Stimulated activated memory B cell treated with anti-CD40 and anti-IgM and Interleukin-4, amounts not matched to agents 10 μg/mL and 1 μg/mL and 100 μg/mL, for 72 hours (primary cell): ENCODE data around the gene SYTL2.
"Not testable (repeated sequence)": the region's sequence is repeated elsewhere in the genome, so short reads cannot be mapped to it uniquely, and the experiment has no call there.

Experiments
- ATAC-seq: fragments of 150-1000 bp; cut with Tn5 transposase; 2 replicates; pipeline ENCODE4 v1.10.0; 2021
- H3K27ac Mint-ChIP-seq: one replicate; pipeline ENCODE4 v1.8.0; 2022; ENCODE audit warnings: mild to moderate bottlenecking, mixed read lengths
- H3K27me3 Mint-ChIP-seq: one replicate; pipeline ENCODE4 v1.8.0; 2022; ENCODE audit warnings: mixed read lengths
- H3K36me3 Mint-ChIP-seq: one replicate; pipeline ENCODE4 v1.8.0; 2022; ENCODE audit warnings: mixed read lengths
- H3K4me1 Mint-ChIP-seq: one replicate; pipeline ENCODE4 v1.8.0; 2022; ENCODE audit warnings: mixed read lengths
- H3K4me3 Mint-ChIP-seq: one replicate; pipeline ENCODE4 v1.8.0; 2022; ENCODE audit warnings: mild to moderate bottlenecking, moderate library complexity, mixed read lengths
- H3K9me3 Mint-ChIP-seq: one replicate; pipeline ENCODE4 v1.8.0; 2022; ENCODE audit warnings: mixed read lengths

SYTL2 gene

DNA sequence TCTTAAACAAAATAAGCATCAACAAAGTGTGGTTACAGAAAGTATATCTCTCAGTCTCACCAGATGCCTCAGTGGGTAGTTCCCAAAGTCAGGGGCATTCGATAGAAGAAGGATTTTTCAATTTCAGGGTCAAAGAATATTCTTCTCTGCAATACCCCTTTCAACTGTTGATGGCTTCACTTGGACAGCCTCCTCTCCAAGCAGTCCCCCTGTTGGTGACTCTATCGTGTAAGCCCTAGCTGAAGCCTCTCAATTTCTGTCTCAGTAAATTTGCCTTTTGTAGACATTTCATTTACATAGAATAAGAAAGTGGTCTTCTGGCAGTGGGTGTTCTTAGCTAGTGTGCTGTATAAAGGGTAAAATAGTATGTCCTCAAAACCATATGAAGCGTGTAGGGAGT, 33.0 kb upstream of the SYTL2 start:
- no peak overlapping the region for H3K4me3 Mint-ChIP-seq
- no peaks in the 10 kb centered on the region for H3K36me3 Mint-ChIP-seq
- H3K4me1 Mint-ChIP-seq, result no peaks in the 10 kb centered on the region
- no peak for ATAC-seq
- no peaks in the 10 kb centered on the region for H3K9me3 Mint-ChIP-seq
- no peak overlapping the region for H3K27ac Mint-ChIP-seq
- no peaks in the 10 kb centered on the region for H3K27me3 Mint-ChIP-seq

DNA sequence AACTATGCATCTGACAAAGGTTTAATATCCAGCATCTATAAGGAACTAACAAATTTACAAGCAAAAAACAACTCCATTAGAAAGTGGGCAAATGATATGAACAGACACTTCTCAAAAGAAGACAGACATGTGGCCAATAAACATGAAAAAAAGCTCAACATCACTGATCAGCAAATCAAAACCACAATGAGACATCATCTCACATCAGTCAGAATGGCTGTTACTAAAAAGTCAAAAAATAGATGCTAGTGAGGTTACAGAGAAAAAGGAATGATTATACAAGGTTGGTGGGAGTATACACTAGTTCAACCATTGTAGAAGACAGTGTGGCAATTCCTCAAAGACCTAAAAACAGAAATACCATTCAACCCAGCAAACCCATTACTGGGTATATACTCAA, 30.0 kb upstream of the SYTL2 start:
- H3K27ac Mint-ChIP-seq, H3K4me1 Mint-ChIP-seq: not testable (repeated sequence)

DNA sequence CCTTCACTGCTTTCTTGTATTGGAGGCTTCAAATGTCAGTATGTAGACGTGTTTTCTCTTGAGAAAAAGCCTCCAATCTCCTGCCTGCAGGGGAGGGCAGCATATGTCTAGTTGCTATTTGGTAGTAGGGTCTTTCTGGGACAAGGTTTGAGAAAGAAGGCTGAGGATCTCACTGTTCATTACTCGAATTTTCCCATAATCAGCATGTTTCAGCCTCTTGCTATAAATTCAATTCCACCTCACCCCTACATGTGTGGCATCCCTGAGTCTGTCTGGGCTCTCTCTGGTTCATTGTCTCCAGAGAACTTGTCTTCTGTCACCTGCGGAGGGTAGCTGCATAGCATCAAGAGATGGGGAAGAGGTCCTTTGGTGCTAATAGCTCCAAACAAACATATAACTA, 24.8 kb upstream of the SYTL2 start:
- no peaks in the 10 kb centered on the region for H3K36me3 Mint-ChIP-seq
- H3K4me3 Mint-ChIP-seq, result no peak overlapping the region
- peaks cover 8% of the 10 kb centered on the region for H3K9me3 Mint-ChIP-seq
- no peak overlapping the region for H3K27ac Mint-ChIP-seq
- ATAC-seq, result no peak
- peaks cover 23% of the 10 kb centered on the region for H3K27me3 Mint-ChIP-seq
- H3K4me1 Mint-ChIP-seq, result no peaks in the 10 kb centered on the region

More for the DNA sequence above, 30.0 kb upstream of the SYTL2 start:
- not testable (repeated sequence) for ATAC-seq, H3K9me3 Mint-ChIP-seq, H3K36me3 Mint-ChIP-seq, H3K4me3 Mint-ChIP-seq
- peaks cover 18% of the 10 kb centered on the region for H3K27me3 Mint-ChIP-seq

DNA sequence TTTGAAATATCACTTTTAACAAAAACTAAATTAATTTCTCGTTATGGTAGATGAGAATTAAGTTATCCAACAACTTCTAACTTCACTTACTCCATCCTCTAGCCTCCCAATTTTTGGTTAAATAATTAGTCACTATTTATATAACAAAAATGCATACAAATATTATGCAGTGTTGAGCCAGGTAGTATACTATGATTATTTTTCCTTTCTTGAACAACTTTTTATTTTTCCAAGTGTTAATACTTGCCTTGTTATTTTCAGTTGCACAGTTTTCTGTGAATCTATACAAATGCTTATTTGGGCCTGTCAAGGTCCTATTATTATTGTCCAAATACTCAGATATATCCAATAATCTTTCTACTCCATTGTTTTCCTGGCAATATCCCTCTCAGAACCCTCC, 24.3 kb upstream of the SYTL2 start:
- H3K4me1 Mint-ChIP-seq, result no peaks in the 10 kb centered on the region
- H3K9me3 Mint-ChIP-seq, result peaks cover 8% of the 10 kb centered on the region
- no peak overlapping the region for H3K4me3 Mint-ChIP-seq
- H3K27ac Mint-ChIP-seq, result no peak overlapping the region
- H3K27me3 Mint-ChIP-seq, result peaks cover 23% of the 10 kb centered on the region
- H3K36me3 Mint-ChIP-seq, result no peaks in the 10 kb centered on the region
- ATAC-seq, result no peak

DNA sequence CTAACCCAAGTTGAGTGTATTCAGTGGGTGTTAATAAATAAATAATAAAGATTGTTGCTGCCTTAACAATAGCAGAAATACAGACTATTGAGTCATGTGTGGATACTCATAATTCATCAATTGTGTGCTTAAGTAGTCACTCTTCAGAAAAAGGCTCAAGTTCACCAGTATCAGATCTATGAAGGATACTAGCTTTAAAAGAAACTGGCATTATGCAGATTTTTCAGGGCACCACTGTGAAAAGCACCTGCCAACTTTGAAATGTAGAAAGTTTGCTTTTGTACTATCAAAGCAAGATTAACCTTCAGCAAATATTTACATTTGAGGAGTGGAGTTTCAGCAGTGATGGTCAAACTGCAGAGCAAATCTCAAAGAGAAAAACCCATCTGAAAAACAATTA, 20.1 kb upstream of the SYTL2 start:
- H3K4me3 Mint-ChIP-seq, result no peak overlapping the region
- peaks cover 6% of the 10 kb centered on the region for H3K27me3 Mint-ChIP-seq
- no peaks in the 10 kb centered on the region for H3K36me3 Mint-ChIP-seq
- H3K9me3 Mint-ChIP-seq, result peaks cover 6% of the 10 kb centered on the region
- no peaks in the 10 kb centered on the region for H3K4me1 Mint-ChIP-seq
- H3K27ac Mint-ChIP-seq, result no peak overlapping the region
- no peak for ATAC-seq

DNA sequence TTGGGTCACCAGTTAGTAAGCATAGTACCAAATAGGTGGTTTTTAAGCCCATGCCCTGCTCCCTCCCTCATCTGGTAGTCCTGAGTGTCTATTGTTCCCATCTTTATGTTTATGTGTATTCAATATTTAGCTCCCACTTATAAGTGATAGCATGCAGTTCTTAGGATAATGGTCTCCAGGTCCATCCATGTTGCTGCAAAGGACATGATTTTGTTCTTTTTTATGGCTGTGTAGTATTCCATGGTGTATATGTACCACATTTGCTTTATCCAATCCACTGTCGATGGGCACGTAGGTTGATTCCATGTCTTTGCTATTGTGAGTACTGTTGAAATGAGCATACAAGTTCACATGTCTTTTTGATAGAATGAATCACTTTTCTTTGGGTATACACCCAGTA, 18.2 kb upstream of the SYTL2 start:
- H3K36me3 Mint-ChIP-seq, result no peaks in the 10 kb centered on the region
- no peak for ATAC-seq
- no peaks in the 10 kb centered on the region for H3K4me1 Mint-ChIP-seq
- H3K9me3 Mint-ChIP-seq, result no peaks in the 10 kb centered on the region
- H3K27ac Mint-ChIP-seq, result no peak overlapping the region
- H3K27me3 Mint-ChIP-seq, result no peaks in the 10 kb centered on the region
- H3K4me3 Mint-ChIP-seq, result no peak overlapping the region

DNA sequence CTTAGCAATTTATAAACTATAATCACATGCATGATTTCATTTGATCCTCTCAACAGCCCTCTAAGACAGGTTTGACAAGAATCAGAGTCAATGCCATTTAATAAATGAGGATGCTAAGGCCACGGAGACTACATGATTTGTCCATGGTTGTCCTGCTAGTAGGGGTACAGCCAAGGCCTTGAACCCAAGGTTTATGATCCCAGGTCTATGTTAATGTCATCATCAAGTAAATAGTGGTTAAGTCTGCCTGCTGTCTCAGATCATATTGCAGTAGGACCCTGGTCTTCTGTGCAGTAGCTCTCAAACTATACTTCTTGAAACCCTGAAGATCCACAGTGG, 17.7 kb upstream of the SYTL2 start:
- Mint-ChIP-seq H3K27me3 (no peaks in the 10 kb centered on the region), H3K4me1 (no peaks in the 10 kb centered on the region), H3K36me3 (no peaks in the 10 kb centered on the region), H3K9me3 (no peaks in the 10 kb centered on the region), H3K4me3 (no peak overlapping the region), H3K27ac (no peak overlapping the region)
- no peak for ATAC-seq

DNA sequence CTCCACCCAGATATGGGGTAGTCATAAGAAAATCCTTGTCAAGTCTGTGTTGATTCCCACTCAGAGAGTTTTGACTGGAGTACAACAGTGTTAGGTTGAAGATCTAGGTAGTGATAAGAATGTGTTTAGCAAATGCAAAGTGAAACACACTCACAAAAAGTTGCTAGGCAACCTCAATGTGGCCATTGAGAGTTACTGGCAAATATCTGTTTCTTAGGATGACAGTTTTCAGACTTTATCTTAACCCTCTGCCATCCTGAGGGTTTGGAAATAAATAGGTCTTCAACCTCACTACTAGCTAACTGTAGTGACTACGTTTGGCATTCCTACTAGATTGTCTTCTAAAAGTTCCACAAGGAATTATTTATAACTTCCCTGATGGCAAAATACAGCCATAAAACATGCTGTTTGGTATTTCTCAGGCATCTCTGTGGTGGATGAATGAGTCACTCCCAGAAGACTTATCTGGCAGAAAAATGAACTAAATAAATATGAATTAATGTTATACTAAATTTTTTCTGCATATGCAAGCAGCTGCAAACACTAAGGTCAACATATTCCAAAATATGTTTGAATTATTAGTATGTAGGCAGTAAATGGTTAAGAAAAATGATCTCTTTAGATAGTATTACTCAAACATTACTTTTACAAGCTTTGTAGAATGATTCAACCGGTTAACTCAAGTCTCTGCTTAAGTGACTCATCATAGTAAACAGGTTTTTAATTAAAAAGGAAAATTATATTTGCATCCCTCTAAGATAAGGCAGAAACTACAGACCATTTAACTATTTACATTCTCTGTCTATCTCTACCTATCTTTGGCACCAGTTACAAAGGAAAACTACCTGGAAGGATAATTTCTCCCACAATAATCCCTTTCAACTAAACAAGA, 17.1 kb upstream of the SYTL2 start:
- Mint-ChIP-seq H3K9me3 (no peaks in the 10 kb centered on the region), H3K27me3 (no peaks in the 10 kb centered on the region), H3K36me3 (no peaks in the 10 kb centered on the region), H3K4me1 (no peaks in the 10 kb centered on the region), H3K27ac (no peak overlapping the region), H3K4me3 (no peak overlapping the region)
- no peak for ATAC-seq

DNA sequence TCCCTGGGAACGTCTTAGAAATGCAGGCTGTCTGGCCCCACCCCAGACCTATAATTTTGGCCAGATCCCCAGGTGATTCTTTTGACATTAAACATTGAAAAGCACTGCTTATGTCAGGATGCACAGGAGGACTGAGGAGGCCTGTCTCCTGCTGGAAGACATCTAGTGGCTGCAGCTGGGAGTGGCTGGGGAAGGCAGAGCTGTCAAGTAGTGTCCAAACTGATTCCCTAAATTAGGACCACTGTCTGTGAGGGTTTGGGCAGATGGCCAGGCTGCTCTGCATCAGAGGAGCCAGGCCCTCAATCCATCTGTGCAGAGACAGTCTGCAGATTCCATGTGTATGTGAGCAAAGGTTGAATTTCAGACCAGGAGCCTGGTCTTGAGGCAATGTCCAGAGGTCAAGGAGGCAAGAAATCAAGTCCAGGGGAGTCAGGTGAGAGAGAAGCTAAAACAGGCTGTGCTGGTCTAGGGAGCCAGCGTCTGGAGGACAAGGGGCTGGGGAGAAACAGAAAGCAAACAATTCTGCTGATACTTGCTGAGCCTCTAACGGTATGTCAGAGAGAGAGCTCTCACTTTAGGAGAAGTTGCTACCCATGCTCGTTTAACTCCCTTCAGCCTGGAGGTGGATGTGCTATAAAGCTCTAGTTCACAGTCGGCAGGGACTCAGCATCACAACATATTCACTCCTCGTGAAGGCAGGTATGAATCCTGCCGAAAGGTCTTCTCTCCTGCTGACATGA, 15.3 kb upstream of the SYTL2 start:
- H3K4me3 Mint-ChIP-seq, result no peak overlapping the region
- H3K4me1 Mint-ChIP-seq, result no peaks in the 10 kb centered on the region
- no peaks in the 10 kb centered on the region for H3K9me3 Mint-ChIP-seq
- no peak for ATAC-seq
- no peaks in the 10 kb centered on the region for H3K27me3 Mint-ChIP-seq
- no peaks in the 10 kb centered on the region for H3K36me3 Mint-ChIP-seq
- no peak overlapping the region for H3K27ac Mint-ChIP-seq

DNA sequence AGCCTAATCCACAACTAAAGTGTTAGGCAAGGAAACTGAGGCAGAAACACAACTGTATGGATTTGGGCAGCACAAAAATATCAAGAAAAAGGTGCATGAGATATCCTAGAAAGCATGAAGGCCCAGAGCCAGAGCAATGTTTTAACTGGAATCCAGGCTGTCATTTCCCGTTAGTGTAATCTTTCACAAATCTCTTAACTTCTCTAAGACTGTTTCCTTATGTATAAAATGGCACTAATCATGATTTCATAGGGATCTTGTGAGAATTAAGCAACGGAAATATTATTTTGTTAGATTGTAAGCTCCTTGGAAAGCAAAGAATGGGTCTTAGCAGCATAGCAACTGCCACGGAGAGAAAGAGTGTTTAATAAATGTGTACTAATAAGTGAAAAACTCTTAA, 14.7 kb upstream of the SYTL2 start:
- Mint-ChIP-seq H3K27ac (no peak overlapping the region), H3K4me3 (no peak overlapping the region)
- no peak for ATAC-seq

DNA sequence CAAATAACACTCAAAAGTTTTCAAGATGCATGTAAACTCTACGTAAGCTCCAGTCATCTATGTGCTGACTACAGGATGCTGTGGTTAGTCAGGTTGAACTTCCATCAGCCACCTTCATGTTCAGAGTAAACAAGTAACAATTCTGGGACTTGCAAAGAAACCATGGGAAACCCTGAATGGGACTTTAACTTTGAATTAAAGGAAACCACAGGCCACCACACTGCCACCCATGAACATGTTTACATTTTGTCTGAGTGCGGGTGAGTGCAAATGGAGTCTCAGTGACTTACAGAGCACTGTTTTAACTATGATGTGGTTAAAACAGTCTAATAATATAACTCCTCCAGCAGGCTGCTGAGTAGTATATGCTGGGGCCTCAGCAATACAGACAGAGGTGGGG, 12.9 kb upstream of the SYTL2 start:
- H3K36me3 Mint-ChIP-seq, result no peaks in the 10 kb centered on the region
- ATAC-seq, result no peak
- H3K27me3 Mint-ChIP-seq, result no peaks in the 10 kb centered on the region
- H3K4me1 Mint-ChIP-seq, result no peaks in the 10 kb centered on the region
- H3K4me3 Mint-ChIP-seq, result no peak overlapping the region
- H3K27ac Mint-ChIP-seq, result no peak overlapping the region
- H3K9me3 Mint-ChIP-seq, result no peaks in the 10 kb centered on the region

More for the DNA sequence above, 14.7 kb upstream of the SYTL2 start:
- Mint-ChIP-seq H3K9me3 (no peaks in the 10 kb centered on the region), H3K4me1 (no peaks in the 10 kb centered on the region), H3K36me3 (no peaks in the 10 kb centered on the region), H3K27me3 (no peaks in the 10 kb centered on the region)

DNA sequence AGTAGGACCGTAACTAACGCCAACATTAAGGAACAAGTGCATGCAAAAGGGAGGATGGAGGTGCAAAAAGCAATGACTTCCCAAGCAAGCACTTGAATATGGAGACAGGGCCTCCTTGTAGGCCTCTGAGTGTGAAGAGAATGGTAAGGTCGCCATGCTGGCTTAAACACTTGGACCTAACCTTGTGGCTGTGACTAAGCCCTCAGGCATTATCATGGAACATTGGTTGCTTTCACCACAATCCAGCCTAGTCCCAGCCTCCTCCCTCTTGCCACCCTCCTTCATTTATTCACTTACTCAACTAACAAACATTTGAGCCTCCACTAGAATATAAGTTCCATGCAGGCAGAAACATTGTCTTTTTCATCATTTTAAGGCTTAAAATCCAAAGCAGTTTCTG, 11.9 kb upstream of the SYTL2 start:
- H3K36me3 Mint-ChIP-seq, result no peaks in the 10 kb centered on the region
- H3K27ac Mint-ChIP-seq, result no peak overlapping the region
- no peaks in the 10 kb centered on the region for H3K27me3 Mint-ChIP-seq
- no peak for ATAC-seq
- no peaks in the 10 kb centered on the region for H3K4me1 Mint-ChIP-seq
- H3K4me3 Mint-ChIP-seq, result no peak overlapping the region
- H3K9me3 Mint-ChIP-seq, result no peaks in the 10 kb centered on the region

DNA sequence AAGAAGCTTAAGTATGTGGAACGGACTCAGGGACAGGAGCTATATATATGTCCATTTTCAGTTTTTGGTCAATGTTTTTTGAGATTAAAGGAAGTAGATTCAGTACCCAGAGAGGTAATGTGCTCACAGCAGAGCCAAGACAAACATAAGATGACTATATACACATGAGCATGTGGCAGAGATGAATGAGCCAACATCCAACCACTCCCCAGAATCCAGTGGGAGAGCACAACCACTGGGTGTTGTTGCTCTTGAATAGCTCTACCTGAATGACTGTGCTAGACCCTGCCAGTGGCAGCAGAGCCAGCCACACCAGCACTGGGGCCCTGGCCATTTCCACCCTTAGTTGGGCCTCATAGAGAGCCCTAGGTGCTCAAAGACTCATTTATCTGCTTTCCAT, 10.7 kb upstream of the SYTL2 start:
- Mint-ChIP-seq H3K27me3 (no peaks in the 10 kb centered on the region), H3K27ac (no peak overlapping the region), H3K36me3 (no peaks in the 10 kb centered on the region), H3K4me1 (no peaks in the 10 kb centered on the region), H3K4me3 (no peak overlapping the region), H3K9me3 (no peaks in the 10 kb centered on the region)
- ATAC-seq, result no peak

DNA sequence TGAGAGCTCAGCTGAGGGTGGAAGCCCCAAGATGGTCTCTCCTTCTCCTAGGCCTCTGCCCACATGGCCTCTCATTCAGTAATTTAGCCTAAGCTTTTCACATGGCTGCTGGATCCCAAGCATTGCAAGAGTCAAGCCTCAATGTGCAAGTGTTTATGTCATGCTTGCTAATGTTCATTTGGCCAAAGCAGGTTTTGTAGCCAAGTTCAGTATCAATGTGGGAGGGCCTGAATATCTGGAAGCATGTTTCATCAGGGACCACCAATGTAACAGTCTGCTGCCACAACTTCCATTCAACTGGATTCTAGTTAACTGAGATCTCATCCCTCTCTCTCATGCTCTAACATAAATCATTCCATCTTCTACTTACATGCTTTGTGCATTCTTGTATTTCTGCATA, 8.5 kb upstream of the SYTL2 start:
- H3K27me3 Mint-ChIP-seq, result no peaks in the 10 kb centered on the region
- H3K4me3 Mint-ChIP-seq, result no peak overlapping the region
- H3K4me1 Mint-ChIP-seq, result no peaks in the 10 kb centered on the region
- H3K9me3 Mint-ChIP-seq, result no peaks in the 10 kb centered on the region
- H3K36me3 Mint-ChIP-seq, result no peaks in the 10 kb centered on the region
- ATAC-seq, result no peak
- H3K27ac Mint-ChIP-seq, result no peak overlapping the region

DNA sequence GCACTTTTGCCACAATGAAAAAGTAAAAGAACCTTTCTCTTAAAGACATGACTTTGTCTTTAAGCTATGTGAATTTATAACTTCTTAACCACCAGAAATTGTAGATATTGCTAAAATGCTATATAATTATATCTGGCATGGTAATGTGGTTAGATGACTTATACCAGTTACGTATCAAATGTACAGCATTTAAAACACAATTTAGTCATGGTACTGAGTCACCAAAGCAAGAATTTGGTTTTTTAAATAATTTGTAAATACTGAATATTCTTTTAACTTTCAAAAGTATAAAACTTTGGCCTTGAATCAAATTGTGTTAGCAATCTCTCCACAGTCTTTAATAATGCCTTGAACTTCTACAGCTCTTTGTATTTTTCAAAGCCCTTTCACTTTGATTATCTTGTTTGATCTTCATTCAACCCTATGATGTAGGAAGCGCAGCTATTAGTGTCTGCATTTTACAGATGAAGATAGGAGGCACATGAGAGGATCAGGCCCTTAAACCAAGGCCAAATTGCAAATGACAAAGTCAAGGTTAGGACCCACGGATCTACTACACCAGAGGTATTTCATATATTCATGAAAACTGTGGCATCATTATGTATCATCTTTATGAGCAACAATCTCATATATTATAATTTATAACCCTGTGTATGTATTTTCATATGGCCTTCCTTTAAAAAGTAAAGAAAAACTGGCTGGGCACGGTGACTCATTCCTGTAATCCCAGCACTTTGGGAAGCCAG, 4.4 kb upstream of the SYTL2 start:
- no peak for ATAC-seq
- H3K4me1 Mint-ChIP-seq, result peaks cover 8% of the 10 kb centered on the region
- H3K9me3 Mint-ChIP-seq, result no peaks in the 10 kb centered on the region
- no peak overlapping the region for H3K27ac Mint-ChIP-seq
- no peaks in the 10 kb centered on the region for H3K36me3 Mint-ChIP-seq
- peaks cover 20% of the 10 kb centered on the region for H3K27me3 Mint-ChIP-seq
- H3K4me3 Mint-ChIP-seq, result no peak overlapping the region
